ENCODE results near the gene KIF14.
"Not testable (repeated sequence)": the region's sequence is repeated elsewhere in the genome, so short reads cannot be mapped to it uniquely, and the experiment has no call there.

Gene KIF14

DNA sequence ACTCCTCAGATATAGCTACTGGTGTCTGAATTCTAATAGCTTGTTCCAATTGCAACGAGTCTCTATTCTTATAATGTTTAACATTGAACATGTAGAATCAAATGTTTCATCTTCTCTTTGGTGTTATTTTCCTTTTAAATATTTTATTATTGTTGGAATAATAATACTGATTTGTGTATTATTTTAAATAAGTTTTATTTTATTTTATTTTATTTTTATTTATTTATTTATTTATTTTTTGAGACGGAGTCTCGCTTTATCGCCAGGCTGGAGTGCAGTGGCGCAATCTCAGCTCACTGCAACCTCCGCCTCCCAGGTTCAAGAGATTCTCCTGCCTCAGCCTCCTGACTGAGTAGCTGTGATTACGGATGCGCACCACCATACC, 10.0 kb upstream of the KIF14 start:
- DNase-seq, result not testable (repeated sequence)

DNA sequence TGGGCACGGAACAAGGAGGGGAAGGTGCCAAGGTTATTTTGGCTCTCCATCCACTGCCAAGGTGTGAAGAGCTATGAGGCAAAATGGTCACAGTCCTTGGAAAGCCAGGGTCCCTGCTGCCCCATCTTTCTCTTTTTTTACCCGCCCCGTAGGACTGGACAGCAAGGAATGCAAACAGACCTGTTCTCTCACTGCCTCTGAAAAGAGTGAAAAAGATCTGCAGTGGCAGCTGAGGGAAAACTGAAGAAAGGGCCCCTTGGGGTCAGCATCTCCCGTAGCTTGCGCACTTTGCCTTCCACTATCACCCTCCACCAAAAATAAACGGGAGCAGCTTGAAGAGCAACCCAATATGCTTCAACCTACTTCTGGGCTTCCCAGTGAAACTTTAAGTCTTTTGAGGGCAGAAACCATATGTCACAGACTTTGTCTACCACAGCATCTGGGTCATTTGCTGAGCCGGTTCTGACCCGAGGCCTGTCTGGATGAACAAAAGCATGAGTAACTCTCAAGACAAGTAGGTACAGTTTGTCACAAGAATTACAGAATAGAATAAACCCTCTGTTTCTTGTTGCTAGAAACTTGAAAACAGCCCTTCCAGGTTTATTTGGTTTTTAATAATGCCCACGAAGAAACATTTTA, 9.4 kb upstream of the KIF14 start:
- no peak for DNase-seq

DNA sequence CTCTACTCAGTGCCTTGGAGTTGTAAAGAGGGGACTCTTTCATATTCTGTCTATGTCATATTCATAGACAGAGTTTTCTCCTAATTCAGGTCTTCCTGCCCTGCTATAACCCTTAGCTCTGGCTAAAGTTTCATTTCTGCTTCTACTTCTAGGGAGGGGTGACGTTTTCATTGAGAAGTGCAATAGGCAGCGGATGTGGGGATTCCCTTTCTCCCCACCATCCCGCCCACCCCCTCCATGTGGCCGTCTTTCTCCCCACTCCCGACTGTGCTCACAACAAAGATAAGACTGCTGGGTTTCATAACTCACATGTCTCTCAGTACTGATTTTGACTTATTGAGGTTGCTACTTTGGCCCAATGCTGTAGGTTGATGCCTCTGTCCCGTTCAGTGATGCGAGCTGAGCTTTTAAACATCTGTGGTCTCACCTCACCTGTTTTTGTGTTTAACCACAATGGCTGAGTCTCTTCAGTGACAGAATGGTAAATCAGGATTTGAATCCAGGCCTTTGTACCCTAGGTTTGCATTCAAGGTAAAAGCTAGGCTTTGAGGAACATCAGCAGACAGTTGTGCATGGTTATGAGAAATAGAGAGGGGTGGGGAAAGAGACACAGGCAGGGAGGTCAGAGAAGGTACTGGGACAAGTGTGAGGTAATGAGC, 7.8 kb upstream of the KIF14 start:
- DNase-seq, result no peak

DNA sequence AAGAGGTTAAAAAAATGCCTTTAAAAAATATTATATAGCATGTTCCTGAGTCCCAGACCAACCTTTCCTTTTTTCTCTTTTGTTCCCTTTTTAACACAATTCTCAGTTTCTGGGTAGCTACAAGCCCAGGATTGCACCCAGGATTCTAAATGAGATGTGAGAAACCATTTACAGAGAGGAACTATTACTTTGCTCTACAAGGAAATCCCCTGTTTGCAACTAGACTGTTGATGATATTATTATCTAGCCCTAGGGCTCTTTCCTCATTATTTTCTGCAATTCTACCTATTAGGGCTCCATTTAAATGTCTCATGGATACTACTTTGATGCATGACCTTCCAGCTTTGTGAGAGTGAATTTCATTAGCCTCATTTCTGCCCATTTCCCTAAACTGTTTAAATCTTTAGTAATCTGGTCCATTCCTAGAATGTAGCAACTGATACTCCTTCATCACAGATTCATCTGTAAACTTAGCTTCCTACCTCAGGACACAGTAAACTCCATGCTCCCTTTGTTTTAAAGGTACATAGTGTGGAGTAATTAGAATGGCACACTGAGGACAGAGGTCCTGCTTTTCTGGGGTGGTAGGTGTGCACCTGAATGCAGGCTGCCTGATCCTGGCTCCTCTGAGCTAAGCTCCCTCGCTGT, 7.1 kb upstream of the KIF14 start:
- no peak for DNase-seq

DNA sequence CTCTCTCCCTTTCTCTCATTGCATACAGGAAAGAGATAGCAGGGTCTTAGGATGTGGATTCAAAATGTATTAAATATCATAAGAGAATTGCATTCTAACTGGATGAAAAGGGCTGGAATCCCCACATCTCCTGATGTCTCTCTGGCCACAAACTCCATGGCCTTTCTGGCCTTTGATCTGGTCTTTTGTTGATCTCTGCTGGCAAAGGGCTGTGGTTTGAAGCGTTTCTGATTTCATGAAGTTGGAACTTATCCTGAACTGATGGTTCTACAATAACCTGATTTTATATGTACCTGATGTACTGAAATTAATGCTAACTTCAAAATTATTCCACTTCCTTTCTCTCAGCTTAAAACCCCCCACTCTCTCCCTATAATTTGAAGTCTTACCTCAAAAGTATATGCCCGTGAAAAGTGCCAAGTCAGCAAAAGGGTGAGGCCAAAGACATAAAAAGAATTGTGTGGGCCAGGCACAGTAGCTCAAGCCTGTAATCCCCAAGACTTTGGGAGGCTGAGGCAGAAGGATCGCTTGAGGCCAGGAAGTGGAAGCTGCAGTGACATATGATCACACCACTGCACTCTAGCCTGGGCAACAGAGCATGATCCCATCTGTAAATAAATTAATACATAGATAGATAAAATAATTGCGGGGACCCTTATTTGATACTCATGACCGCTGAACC, 6.4 kb upstream of the KIF14 start:
- DNase-seq, result no peak

DNA sequence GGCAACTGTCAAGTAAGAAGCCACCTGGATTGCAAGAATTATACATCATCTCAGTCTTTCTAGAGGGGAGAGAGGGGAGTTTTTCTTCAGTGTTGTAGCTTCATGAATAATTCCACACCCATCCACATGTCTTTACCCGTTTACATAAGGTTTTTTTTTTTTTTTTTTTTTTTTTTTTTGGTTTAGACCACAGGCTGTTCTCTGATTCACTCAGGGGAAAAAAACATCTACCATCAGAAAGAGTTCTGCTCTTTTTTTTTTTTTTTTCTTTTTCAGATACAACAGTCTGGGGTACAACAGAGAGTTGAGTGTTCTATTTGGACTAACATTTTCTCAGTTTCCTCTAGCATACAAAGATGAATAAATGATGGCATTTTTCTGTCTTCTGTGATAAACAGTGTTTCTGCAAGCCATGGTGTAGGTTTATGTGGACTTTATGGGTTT, 4.9 kb upstream of the KIF14 start:
- DNase-seq, result no peak

DNA sequence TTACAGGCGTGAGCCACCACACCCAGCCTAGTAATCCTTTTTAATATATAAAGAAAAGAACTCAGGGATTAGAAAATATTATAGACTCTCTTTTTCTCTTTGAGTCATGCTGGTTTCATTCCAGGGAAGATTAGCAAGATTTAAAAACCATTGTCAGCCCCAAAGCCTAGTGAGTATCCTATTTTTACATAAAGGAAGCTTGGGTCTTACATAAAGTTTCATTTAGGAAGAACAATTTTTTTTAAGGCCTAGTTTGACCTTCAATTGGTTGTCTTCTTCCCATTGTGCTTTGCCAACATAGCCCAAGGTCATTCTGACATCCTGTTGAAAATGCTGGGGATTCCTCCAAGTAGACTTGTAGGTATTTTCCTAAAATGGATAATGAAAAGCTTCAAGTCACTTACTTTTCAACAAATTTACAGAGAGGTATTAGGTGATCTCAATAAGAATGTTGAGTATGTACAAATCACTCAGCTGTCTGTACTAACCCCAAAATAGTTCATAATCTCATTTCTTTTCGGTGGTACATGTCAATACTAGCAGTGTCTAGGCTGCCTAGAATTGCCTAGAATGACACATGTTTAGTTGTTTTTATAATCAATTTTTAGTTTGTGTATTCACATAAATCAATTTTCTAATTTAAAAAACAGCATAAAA, 4.3 kb upstream of the KIF14 start:
- DNase-seq, result no peak

DNA sequence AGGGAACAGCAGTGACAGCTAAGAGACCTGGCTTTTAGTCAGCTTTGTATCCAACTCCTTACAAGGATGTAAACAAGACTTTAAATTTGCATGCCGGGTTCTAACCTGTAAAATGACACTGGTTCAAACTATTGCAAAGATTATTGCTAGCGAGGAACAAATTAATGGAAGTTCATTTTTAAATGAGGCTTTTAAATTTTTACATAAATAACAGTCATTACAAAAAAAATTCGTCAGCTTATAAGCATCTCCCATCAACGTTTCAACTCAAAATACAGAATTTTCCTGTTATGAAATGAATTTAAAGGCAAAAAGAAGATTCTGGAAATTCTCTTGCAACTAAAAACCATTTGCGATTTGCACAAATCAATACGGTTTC, 668 bp downstream of the KIF14 start:
- no peak for DNase-seq

DNA sequence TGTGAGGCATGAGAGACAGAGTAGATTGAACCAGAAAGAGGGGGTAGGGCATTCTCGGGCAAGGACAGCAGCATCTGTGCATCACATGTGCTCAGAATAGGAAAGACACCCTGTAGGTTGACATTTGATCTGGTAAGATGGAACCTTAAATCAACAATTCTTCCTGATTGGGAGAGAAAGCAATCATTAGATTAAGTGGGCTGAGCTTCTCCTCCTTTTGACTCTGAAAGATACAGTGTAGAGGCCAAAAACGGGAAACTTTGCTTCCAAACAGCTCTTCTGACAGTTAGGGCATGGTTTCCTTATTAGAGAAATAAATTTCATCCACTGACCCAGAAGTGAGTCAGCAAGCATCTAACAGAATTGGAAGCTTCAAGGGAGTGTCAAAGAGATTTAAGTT, 9.7 kb downstream of the KIF14 start:
- no peak for DNase-seq

DNA sequence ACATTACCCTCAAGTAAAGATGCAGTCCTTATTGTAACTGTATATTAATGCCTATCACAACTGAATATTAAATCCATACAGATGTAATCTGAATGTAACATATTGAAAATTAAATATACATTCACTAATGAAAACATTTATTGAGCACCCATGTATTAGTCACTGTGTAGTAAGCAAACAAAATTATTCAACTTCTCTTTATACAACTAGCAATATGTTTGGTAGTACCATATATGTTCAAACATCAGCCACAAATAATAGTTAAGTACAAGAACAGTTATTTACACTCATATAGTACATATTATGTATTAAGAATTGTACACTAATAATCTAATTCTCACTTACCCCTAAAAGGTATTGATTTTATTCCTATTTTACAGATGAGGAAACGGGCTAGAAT, 17.9 kb downstream of the KIF14 start:
- DNase-seq, result no peak

DNA sequence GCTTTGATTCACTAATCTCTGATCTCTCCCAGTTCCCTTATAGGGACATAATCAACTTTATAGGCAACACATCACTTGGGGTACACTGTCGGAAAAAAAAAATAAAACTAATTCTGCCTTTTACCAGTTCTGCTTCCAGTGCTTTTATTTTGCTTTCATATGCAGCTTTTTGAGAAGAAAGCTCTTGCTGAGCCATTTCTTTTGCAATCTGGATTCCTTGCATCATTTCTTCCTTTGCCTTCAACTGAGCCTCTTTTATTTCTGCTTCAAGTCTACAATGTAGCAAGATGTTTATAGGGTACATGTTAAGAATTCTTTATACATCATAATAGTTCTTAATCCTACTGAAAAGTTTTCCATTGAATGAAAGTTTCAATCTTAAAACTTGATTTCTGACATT, 30.6 kb downstream of the KIF14 start:
- no peak for DNase-seq

DNA sequence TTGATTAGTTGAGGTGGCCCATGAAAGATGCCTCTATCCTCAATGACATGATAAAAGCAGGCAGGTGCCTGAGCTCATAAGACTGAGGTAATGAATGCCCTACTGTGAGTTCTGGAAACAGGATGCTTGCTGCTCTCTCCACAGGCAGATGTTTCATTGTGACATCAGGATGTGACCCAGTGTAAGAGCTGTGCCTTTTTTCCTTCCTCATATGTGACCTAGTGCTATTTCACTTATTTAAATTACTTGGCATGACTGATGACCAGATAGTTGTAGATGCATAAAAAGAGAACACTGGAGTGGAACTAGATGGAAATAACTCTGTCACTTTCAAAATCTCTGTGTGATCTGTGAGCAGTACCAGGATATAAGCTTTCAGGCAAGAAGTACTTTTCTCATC, 31.9 kb downstream of the KIF14 start:
- DNase-seq, result no peak

DNA sequence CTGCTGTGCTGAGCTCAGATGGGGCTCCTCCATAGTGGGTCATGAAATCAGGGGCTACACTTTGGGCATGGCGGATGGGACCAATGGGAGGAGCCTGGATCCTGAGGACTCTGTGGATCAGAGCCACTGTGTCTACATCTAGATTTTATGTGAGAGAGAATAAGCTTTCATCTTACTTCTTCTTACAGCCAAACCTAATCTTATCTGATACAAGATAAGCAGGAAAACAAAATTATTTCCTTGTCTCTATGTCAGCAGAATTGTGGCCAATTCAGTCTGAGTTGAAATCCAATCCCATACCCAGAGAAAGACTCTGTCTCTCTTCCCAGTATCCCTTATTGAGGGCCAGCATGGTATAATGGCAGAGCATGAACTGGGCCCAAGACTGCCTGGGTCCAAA, 56.2 kb downstream of the KIF14 start:
- DNase-seq, result no peak

DNA sequence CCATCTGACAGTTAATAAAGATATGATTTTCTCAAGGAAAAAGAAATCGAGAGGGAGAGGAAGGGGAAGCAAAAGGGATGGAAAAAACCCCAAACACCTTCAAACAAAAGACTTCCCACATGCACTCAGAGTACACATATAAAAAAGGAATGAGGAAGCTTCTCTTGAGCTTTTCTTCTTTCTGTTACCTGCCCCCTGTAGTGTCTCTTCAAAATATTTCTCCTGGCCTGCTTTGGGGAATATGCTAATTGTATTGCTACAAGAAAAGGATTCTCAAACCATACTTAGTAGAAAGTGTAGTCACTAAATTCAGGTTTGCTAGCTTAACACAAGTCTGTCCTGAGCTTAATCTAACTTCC, 58.7 kb downstream of the KIF14 start:
- no peak for DNase-seq

DNA sequence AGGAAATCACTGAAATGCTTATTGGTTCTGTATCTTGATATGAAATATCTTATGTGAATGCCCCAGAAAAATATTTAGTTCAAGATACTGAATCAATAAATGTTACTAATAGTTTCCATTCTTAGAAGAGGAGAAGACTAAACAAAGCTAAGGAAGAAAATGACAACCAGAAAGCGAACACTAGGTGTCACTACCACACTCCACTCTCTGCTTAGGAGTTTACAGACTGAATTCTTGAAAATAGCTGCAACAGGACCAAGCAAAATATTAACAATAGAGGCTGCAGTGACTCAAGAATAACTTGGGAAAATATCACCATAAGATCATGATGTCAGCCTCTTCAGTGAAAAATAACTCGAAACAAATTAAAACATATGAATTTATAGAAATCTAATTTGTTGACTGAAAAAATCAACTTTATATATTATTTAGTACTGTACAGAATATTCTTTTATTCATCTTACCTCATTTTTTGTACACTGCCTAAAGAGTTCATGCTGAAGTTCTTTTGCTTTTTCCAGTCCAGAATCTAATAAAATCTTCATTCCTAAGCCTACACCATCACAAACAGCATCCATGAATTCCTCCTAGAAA, 61.6 kb downstream of the KIF14 start:
- DNase-seq, result no peak

DNA sequence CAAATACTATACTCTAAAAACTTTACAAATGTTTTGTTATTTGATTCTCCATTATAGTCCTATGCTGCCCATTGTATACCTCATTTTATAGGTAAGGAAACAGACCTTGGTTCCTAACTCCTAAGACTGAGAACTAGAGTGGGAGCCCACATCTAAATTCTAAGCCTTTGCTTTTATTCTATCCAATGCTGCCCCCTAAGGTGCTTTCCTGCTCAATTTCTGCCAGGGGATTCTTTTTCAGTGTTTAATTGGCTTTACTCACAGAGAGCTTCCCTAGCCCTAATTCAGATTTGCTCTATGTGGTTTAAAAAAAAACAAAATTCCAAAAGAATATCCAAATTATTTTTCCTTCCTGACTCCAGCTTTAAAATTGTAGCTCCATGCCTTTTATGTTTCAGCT, 64.5 kb downstream of the KIF14 start:
- no peak for DNase-seq

DNA sequence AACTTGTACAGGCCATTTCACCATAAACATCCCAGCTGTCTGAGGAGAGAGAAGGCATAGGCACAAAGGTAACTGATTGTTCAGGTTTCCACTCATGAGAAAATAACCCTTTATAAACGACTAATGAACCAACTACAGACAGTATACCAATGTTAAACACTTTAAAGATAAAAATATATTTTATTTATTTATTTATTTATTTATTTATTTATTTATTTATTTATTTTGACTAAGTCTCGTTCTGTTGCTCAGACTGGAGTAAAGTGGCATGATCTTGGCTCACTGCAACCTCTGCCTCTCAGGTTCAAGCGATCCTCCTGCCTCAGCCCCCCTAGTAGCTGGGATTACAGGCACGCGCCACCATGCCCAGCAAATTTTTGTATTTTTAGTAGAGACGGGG, 67.8 kb downstream of the KIF14 start:
- DNase-seq, result not testable (repeated sequence)

DNA sequence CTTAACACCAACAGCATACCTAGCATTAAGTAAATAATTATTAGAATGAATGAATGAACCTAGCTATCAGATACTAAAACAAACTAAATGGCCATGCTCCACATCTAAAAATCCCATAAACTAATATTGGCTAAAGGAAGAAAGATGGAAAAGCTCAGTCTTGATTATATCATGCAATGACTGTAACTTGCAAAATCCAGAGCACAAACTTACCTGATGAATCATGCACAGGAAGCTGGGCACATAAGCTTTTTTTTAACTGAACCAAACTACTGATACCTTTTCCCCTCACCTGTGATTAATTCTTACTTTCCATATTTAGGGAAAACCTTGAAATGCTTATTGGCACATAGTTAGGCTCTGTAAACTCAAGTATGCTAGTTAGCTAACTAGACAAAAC, 70.2 kb downstream of the KIF14 start:
- no peak for DNase-seq

DNA sequence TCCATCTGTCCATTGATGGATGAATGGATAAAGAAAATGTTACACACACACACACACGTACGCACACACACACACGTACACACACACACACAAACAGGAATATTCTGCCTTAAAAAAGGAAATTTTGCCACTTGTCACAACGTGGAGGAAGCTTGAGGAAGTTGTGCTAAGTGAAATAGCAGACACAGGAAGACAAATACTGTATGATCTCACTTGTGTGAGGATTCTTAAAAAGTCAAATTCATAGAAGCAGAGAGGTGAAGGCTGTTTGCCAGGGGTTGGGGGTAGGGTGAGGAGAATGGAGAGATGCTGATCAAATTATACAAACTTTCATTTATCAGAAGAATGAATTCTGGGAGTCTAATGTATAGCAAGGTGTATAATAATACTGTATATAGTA, 73.2 kb downstream of the KIF14 start:
- no peak for DNase-seq

DNA sequence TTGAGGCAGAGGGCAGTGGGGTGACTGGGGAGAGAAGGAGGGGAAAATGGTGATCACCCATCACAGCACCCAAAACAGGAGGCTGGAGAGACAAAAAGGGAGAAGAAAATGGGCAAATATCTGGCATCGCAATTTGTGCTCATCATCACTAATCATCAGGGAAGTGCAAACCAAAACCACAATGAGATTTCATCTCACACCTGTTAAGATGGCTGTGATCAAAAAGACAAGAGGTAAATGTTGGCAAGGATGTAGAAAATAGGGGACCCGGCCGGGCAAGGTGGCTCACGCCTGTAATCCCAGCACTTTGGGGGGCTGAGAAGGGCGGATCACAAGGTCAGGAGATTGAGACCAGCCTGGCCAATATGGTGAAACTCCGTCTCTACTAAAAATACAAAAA, 74.0 kb downstream of the KIF14 start:
- DNase-seq, result no peak

DNA sequence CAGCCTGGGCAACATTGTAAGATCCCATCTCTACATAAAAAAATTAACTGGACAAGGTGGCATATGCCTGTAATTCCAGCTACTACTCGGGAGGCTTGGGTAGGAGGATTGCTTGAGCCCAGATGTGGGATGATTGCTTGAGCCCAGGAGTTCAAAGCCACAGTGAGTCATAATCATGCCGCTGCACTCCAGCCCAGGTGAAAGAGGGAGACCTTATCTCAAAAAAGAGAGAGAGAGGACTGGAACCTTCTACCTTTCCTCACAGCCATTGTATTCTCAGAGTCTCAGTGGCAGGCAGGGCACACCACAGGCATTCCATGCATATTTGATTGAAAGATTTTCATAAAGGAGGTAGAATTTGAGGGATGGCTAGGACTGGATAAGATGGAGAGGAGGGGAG, 78.4 kb downstream of the KIF14 start:
- no peak for DNase-seq

DNA sequence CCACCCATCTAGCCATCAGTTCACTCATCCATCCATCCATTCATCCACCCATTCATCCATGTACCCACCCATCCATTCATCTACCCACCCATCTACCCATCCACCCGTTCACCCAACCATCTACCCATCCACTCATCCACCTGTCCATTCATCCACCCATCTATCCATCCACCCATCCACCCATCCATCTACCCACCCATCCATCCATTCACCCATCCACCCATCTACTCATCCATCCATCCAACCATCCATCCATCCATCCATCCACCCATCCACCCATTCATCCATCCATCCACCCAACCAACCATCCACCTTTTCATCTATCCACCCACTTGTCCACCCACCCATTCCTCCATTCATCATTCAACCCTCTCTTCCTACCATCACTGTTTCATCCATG, 80.3 kb downstream of the KIF14 start:
- no peak for DNase-seq

DNA sequence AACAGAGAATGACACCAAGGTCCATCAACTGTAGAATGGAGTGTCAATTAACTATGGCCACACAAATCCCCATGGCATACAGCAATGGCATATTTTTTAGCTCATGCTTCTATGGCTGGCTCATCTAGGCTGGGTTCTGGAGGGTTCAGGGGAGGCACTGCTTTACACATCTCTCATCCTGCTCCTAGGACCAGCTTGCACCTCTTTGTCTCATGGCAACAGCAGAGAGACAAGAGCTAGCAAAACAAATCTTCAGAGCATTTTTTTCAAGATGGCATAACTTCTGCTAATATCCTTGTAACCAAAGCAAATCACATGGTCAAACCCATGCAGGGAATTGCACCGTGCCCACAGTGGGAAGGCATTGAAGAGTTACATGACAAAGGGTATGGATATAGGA, 82.4 kb downstream of the KIF14 start:
- no peak for DNase-seq

Data from NCI-H2107 (cell line).